ENCODE data around the gene UBP1. TPM values are rescaled to one million over a fixed set of nuclear protein-coding genes. Genes with fewer than 3 reads are reported as not detected.
"Not testable (repeated sequence)": the region's sequence is repeated elsewhere in the genome, so short reads cannot be mapped to it uniquely, and the experiment has no call there.

UBP1 gene
- polyA plus RNA-seq, 1 of the 3 experiments (the other 2 are of a cell fraction): 45.5 TPM

DNA sequence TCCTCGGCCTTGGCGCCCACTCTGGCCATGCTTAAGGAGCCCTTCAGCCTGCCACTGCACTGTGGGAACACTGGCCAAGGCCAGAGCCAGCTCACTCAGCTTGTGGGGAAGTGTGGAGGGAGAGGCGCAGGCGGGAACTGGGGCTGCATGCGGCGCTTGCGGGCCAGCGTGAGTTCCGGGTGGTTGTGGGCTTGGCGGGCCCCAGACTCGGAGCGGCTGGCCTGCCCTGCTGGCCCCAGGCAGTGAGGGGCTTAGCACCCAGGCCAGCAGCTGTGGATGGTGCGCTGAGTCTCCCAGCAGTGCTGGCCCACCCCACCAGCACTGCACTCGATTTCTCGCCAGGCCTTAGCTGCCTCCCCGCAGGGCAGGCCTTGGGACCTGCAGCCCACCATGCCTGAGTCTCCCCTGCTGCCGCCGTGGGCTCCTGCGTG lies 13.1 kb upstream of the UBP1 start:
- ChIA-PET CTCF (no interaction called here), POLR2A (no interaction called here)
- no peaks in the 10 kb centered on the region for H3F3A ChIP-seq (replicated peaks; ENCODE audit: insufficient read depth)
- no peak overlapping the region for H3K4me3 ChIP-seq (ENCODE audit: low read depth in 2 of 2, low read length in 1 of 2)
- no peaks in the 10 kb centered on the region for H3K9me2 ChIP-seq
- H2AFZ ChIP-seq (ENCODE audit: low read depth): no peak overlapping the region
- TF ChIP-seq FOSL2 (IDR thresholded peaks at IDR 0.05; ENCODE audit: borderline replicate concordance, low read depth) (no peak), TEAD4 (IDR thresholded peaks at IDR 0.05; ENCODE audit: borderline replicate concordance, insufficient read depth) (no peak), MXI1 (IDR thresholded peaks at IDR 0.05; ENCODE audit: low read depth, low read length) (no peak), TAF1 (IDR thresholded peaks at IDR 0.05; ENCODE audit: borderline replicate concordance, low read depth, low read length) (no peak), JUND (IDR thresholded peaks at IDR 0.05) (no peak), POLR2AphosphoS5 (IDR thresholded peaks at IDR 0.05; ENCODE audit: low read depth, low read length) (no peak)
- no peak overlapping the region for H3K27ac ChIP-seq (ENCODE audit: low read depth in 2 of 2, low read length in 1 of 2)
- no peaks in the 10 kb centered on the region for H3K4me1 ChIP-seq (ENCODE audit: control insufficient read depth in 1 of 2, insufficient read depth in 2 of 2, low read depth in 1 of 2, low read length in 1 of 2)
- 49% methylated on average over 3 of the region's 19 CpGs for WGBS (ENCODE audit: low lambda C conversion rate)
- H3K36me3 ChIP-seq (replicated peaks in 1 of 2; ENCODE audit: control insufficient read depth in 1 of 2, insufficient read depth in 2 of 2, low read length in 1 of 2): no peaks in the 10 kb centered on the region
- no peaks in the 10 kb centered on the region for H3K79me2 ChIP-seq (ENCODE audit: insufficient read depth)
- no peak overlapping the region for H3K9ac ChIP-seq
- H3K27me3 ChIP-seq (ENCODE audit: insufficient read depth): no peaks in the 10 kb centered on the region
- H3K4me2 ChIP-seq: no peak overlapping the region
- DNase-seq: no peak
- H3K9me3 ChIP-seq: no peaks in the 10 kb centered on the region
- H4K20me1 ChIP-seq (ENCODE audit: insufficient read depth): no peaks in the 10 kb centered on the region

GRCh38 chr3:33451994-33452393 lies 11.8 kb upstream of the UBP1 start:
- H3K4me1 ChIP-seq (ENCODE audit: control insufficient read depth in 1 of 2, insufficient read depth in 2 of 2, low read depth in 1 of 2, low read length in 1 of 2); H4K20me1 ChIP-seq (ENCODE audit: insufficient read depth); H3K27me3 ChIP-seq (ENCODE audit: insufficient read depth); H3K79me2 ChIP-seq (ENCODE audit: insufficient read depth); H2AFZ ChIP-seq (ENCODE audit: low read depth); H3K36me3 ChIP-seq (replicated peaks in 1 of 2; ENCODE audit: control insufficient read depth in 1 of 2, insufficient read depth in 2 of 2, low read length in 1 of 2); H3K9me3 ChIP-seq; H3K27ac ChIP-seq (ENCODE audit: low read depth in 2 of 2, low read length in 1 of 2); H3K4me2 ChIP-seq; H3K9ac ChIP-seq; H3K9me2 ChIP-seq; CTCF ChIA-PET; H3K4me3 ChIP-seq (ENCODE audit: low read depth in 2 of 2, low read length in 1 of 2); DNase-seq; POLR2A ChIA-PET; H3F3A ChIP-seq (replicated peaks; ENCODE audit: insufficient read depth): not testable (repeated sequence)
- 19% methylated on average over 1 of the region's 1 CpG for WGBS (ENCODE audit: low lambda C conversion rate)

- Histone ChIP-seq H3K27ac (ENCODE audit: low read depth in 2 of 2, low read length in 1 of 2) (no peak overlapping the region), H3K9ac (no peak overlapping the region), H3K79me2 (ENCODE audit: insufficient read depth) (no peaks in the 10 kb centered on the region), H3K9me2 (no peaks in the 10 kb centered on the region), H2AFZ (ENCODE audit: low read depth) (no peak overlapping the region), H3K4me2 (no peak overlapping the region), H4K20me1 (ENCODE audit: insufficient read depth) (no peaks in the 10 kb centered on the region), H3K36me3 (replicated peaks in 1 of 2; ENCODE audit: control insufficient read depth in 1 of 2, insufficient read depth in 2 of 2, low read length in 1 of 2) (no peaks in the 10 kb centered on the region), H3F3A (replicated peaks; ENCODE audit: insufficient read depth) (no peaks in the 10 kb centered on the region), H3K4me3 (ENCODE audit: low read depth in 2 of 2, low read length in 1 of 2) (no peak overlapping the region), H3K27me3 (ENCODE audit: insufficient read depth) (no peaks in the 10 kb centered on the region), H3K9me3 (no peaks in the 10 kb centered on the region), H3K4me1 (ENCODE audit: control insufficient read depth in 1 of 2, insufficient read depth in 2 of 2, low read depth in 1 of 2, low read length in 1 of 2) (no peaks in the 10 kb centered on the region)
- no peak for DNase-seq
- POLR2A ChIA-PET: no interaction called here
- no peak for TF ChIP-seq TCF12 (IDR thresholded peaks at IDR 0.05)
- no peak for TF ChIP-seq RFX5 (IDR thresholded peaks at IDR 0.05; ENCODE audit: low read length)
- no peak for TF ChIP-seq MXI1 (IDR thresholded peaks at IDR 0.05; ENCODE audit: low read depth, low read length)
- TF ChIP-seq ELF1 (IDR thresholded peaks at IDR 0.05): no peak
- TF ChIP-seq, protein P1, sequence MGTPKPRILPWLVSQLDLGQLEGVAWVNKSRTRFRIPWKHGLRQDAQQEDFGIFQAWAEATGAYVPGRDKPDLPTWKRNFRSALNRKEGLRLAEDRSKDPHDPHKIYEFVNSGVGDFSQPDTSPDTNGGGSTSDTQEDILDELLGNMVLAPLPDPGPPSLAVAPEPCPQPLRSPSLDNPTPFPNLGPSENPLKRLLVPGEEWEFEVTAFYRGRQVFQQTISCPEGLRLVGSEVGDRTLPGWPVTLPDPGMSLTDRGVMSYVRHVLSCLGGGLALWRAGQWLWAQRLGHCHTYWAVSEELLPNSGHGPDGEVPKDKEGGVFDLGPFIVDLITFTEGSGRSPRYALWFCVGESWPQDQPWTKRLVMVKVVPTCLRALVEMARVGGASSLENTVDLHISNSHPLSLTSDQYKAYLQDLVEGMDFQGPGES (IDR thresholded peaks at IDR 0.05; ENCODE audit: low read depth, low read length): no peak
- TF ChIP-seq, protein P2, sequence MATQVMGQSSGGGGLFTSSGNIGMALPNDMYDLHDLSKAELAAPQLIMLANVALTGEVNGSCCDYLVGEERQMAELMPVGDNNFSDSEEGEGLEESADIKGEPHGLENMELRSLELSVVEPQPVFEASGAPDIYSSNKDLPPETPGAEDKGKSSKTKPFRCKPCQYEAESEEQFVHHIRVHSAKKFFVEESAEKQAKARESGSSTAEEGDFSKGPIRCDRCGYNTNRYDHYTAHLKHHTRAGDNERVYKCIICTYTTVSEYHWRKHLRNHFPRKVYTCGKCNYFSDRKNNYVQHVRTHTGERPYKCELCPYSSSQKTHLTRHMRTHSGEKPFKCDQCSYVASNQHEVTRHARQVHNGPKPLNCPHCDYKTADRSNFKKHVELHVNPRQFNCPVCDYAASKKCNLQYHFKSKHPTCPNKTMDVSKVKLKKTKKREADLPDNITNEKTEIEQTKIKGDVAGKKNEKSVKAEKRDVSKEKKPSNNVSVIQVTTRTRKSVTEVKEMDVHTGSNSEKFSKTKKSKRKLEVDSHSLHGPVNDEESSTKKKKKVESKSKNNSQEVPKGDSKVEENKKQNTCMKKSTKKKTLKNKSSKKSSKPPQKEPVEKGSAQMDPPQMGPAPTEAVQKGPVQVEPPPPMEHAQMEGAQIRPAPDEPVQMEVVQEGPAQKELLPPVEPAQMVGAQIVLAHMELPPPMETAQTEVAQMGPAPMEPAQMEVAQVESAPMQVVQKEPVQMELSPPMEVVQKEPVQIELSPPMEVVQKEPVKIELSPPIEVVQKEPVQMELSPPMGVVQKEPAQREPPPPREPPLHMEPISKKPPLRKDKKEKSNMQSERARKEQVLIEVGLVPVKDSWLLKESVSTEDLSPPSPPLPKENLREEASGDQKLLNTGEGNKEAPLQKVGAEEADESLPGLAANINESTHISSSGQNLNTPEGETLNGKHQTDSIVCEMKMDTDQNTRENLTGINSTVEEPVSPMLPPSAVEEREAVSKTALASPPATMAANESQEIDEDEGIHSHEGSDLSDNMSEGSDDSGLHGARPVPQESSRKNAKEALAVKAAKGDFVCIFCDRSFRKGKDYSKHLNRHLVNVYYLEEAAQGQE (IDR thresholded peaks at IDR 0.05; ENCODE audit: low read depth, low read length): no peak
- TF ChIP-seq TEAD4 (IDR thresholded peaks at IDR 0.05; ENCODE audit: borderline replicate concordance, insufficient read depth): no peak
- no peak for TF ChIP-seq RAD21 (IDR thresholded peaks at IDR 0.05; ENCODE audit: low read length)
- TF ChIP-seq EZH2phosphoT487 (IDR thresholded peaks at IDR 0.05; ENCODE audit: borderline replicate concordance, low read depth): no peak
- no peak for TF ChIP-seq FOXJ3 (CRISPR knock-in tag; IDR thresholded peaks at IDR 0.05)
- TF ChIP-seq RXRA (IDR thresholded peaks at IDR 0.05; ENCODE audit: borderline replicate concordance, low read depth): no peak
- no peak for TF ChIP-seq YY1 (IDR thresholded peaks at IDR 0.05; ENCODE audit: low read depth)
- WGBS (ENCODE audit: low lambda C conversion rate): 86% methylated on average over 14 of the region's 15 CpGs
- CTCF ChIA-PET: no interaction called here
Measured at GRCh38 chr3:33447958-33448357, 7.8 kb upstream of the UBP1 start.
